ENCODE measurements around the gene ALPL.

Gene ALPL

DNA sequence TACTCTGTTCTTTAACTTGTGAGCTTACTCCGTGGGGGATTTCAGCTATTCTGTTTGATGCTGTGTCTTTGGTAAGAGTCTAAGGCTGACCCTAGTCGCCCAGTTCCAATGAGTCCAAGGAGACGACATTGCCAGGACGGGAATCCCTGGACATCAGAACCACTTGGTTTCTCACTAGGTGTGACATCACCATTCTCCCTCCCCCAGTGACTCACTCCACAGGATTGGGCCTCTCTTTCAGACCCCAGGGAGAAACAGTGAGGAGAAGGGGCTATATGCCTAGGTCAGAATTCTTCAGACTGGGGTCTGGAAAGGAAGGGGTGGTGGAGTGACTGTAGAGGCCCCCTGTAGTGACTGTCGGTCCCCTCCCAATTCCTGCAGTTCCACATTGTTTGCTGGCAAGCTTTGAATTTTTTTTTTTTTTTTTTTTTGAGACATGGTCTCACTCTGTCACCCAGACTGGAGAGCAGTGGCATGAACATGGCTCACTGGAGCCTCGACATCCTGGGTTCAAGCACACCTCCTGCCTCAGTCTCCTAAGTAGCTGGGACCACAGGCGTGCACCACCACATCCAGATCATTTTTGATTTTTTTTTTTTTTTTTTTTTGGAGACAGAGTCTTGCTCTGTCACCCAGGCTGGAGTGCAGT is 21.3 kb downstream of the ALPL start:
- DNase-seq (ENCODE audit: low spot score): no peak

DNA sequence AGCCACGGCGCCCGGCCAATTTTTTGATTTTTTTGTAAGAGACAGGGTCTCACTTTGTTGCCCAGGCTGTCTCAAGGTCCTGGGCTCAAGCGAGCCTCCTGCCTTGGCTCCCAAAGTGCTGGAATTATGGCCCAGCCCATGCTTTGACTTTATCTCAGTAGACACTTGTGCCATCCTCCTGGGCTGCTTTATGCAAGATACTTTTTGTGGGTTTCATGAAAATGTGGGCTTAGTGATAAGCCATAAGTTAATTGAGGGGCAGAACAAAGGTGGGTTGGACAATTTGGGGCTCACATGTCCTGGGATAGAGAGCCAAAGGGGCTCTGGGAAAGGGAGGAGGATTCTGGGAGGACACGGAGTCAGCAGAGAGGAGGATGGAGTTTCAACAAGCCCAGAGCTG is 22.0 kb downstream of the ALPL start:
- no peak for DNase-seq (ENCODE audit: low spot score)

DNA sequence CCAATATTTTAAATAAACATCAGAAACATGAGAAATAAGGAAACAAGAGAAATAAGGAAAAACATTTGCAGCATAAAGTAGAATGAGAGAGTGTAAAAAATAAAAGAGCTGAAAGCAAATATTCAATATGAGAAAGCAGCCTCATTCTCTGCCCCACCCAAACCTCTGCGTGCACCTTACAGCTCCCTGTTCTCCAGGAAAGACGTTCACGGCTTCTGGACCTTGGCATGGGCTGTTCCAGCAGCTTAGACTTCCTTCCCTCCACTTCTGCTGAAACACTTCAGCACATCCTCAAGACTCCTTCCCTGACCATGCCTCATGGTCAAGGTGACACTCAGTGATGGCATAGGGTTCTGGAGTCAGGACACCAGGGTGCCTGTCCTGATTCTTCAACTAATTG is 23.3 kb downstream of the ALPL start:
- DNase-seq (ENCODE audit: low spot score): no peak

DNA sequence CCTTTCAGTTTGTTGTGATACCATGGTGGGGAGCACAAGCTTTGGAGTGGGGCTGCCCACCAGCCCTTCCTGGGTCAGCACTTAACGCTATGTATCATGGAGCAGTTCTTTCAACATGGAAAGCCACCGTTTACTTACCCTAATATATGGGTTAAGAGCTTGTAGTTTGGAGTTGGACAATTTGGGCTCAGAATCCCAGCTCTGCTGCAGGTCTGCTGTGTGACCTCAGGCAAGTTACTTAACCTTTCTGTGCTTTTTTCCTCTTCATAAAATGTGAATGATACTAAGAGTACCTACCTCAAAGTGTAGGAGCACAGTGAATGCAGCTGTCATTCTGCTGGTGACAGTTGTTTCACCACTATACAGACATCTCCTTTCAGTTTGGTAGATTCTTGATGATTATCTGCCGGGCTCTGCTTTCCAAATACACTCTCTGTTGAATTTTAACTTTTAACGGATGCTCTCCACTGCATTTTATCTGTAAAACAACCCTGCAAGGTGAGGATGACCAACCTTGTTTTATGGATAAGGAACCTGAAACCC is 23.8 kb downstream of the ALPL start:
- DNase-seq (ENCODE audit: low spot score): no peak

DNA sequence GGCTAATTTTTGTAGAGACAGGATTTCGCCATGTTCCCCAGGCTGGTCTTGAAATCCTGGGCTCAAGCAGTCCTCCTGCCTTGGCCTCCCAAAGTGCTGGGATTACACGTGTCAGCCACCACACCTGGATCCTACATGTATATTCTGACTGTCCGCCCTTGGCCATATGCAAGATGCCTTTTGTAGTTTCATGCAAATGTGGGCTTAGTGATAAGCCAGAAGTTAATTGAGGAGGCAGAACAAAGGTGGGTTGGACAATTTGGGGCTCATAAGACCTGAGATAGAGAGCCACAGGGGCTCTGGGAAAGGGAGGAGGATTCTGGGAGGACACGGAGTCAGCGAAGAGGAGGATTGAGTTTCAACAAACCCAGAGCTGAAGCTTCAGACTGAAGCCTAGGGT is 24.9 kb downstream of the ALPL start:
- DNase-seq (ENCODE audit: low spot score): no peak

DNA sequence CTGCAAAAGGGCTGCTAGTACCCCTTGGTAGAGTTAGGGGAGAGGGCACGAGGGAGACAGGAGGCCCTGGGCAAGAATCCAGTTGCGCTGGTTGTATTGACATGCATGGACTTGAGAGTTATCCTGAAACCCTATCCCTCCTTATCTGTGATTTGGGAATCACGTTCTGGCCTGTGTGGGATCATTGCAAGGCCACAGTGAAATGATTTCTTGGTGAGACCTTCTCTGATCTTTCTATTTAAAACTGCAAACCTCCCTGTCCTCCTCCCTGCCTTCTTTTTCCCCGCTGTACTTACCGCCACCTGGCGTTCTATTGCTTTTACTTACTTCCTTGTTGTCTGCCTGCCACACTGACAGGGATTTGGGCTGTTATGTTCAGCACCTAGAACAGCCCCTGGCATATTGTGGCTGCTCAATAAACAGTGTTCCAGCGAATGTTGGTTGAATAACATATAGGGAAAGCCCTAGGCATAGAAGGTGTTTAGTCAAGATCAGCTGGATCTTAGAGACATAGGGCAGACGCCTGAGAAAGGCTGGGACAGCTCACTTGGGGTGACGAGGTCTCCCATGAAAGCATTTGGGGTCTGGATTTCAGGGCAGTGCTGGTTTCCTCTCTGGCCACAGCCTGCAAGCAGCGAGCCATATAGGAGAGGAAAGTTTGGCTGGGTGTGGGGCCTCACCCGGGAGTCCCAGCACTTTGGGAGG is 25.6 kb downstream of the ALPL start:
- DNase-seq (ENCODE audit: low spot score): peak; percentile 26

DNA sequence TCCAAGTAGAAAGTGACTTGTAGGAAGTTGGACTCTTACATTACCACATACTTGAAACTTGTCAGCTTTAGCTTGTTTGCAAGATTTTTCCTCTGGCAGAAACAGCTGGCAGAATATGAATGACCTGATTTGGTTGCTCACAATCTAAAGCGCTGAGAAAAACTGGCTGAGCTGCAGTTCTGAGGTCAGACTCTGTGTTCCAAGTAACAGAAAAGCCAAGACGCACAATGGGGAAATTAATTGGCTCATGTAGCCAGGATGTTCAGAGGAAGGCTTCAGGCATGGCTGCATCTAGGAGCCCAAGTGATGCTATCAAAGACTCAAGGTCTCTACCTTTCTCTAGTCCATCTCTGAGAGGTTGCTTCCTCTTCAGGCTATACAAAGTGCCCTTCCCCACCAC is 27.0 kb downstream of the ALPL start:
- no peak for DNase-seq (ENCODE audit: low spot score)

DNA sequence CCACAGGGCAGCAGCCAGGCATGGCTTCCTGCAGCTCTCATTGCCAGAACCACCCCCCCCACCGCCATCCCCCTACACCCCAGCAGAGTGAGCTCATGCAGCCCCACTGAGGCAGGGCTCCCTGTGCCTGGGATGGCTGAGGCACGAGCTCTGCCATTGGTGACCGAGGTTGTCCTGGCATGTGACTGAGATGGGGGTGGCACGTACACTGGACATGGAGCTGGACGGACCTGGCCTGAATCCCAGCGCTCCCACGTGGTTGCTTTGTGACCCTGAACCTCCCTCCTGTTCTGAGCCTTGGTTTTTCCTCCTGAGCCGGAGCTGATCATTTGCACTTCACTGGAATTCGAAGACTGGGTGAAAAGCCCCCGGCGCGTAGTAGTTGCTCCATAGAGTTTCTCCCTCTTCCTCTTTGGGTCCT is 28.3 kb downstream of the ALPL start:
- DNase-seq (ENCODE audit: low spot score): no peak

DNA sequence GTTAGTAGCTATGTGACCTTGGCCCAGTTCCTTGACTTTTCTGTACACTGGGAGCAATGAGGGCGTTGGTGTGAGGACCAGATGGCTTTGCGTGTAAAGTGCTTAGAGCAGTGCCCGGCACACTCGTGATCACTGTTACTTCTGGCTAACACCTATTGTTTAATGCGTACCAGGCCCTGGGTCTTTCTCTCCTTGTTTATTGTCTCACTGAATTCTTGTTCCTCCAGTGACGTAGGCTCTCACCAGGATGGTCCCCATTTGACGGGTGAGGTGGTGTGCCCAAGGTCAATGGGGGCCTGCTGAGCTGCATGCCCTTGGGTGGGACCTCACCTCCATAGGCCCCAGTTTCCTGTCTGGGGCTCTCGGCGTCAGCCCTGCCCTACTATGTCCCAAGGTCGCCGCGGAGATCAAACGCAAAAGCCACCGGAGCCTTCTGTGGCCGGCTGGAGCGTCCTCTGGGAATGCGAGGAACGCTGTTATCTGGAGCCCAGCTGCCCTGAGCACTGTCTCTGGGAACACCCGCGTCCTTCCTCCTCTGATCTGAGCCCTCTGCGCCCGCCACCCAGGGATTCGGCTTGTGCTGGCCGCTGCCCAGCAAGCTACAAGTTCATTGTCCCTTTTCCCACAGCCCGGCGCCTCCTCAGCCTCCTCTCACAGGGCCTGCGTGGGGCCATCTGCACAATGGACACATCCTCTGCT is 28.9 kb downstream of the ALPL start:
- no peak for DNase-seq (ENCODE audit: low spot score)

DNA sequence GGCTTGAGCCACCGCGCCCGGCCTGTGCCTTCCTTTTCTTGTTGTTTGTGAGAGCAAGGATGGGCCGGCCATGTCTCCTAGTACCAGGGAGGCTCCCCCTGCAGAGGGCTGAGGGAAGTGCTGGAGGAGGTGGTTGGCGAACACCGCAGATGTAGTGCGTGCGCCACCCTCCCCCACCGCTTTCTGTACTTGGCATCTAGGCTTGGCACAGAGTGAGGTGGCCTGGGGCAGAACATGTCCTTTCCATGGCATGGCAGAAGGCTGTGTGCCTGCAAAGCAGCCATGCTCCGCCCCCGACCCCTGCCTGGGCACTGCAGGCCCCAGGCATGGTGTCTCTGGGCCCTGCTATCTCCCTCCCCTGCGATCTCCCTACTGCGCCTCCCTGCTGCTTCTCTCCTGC is 30.7 kb downstream of the ALPL start:
- DNase-seq (ENCODE audit: low spot score): no peak

DNA sequence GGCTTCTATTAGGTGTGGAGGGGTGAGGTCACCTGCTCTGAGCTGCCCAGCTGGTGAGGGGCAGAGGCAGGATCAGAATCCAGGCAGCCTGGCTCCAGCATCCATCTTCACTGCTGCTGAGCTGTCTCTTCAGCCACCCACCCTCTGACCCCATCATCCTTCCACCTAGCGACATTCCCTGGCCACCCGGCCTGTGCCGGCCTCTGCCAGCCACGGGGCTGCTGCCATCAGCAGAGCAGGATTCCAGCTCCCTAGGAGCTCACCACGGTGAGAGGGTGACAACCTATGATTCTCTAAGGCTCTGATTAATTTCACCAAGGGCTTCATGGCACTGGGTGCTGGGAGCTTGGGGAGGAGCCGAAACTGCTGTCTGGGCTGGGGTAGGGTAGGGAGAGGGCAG is 32.1 kb downstream of the ALPL start:
- no peak for DNase-seq (ENCODE audit: low spot score)

DNA sequence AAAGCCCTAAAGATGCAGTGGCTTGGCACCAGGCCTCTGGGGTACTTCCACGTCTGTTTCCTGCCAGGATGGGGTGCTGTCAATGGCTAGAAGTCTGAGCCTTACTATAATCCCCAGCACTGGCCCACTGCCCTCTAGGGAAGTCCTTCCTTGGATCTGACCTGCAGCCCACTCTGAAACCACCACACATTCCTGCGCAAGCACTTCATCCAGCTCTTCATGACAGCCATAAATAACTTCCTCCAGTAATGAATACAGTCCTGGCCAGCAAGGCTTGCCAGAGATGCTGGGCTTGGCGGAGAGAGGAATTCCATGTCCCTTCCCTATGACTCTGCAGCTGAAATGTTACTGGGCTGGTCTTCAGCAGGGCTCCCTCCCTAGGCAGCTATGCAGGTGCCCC is 32.6 kb downstream of the ALPL start:
- no peak for DNase-seq (ENCODE audit: low spot score)

DNA sequence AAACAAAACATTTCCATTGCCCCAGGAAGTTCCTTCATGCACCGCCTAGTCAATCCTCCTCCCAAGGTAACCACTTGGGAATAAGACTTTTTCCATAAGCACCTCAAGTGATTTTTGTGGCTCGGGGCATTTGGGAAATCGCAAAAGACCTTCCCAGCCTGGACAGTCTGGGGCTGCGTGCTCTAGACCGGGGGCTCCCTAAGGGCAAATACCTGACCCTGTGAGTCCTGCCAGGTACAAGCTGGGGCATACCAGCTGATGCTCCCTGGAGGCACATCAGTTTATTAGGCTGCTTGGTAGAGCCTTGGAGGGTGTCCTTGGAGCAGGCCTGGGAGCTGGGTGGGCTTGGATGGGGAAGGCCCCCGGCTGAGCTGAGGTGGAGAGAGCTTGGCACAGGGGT is 34.4 kb downstream of the ALPL start:
- DNase-seq (ENCODE audit: low spot score): no peak

DNA sequence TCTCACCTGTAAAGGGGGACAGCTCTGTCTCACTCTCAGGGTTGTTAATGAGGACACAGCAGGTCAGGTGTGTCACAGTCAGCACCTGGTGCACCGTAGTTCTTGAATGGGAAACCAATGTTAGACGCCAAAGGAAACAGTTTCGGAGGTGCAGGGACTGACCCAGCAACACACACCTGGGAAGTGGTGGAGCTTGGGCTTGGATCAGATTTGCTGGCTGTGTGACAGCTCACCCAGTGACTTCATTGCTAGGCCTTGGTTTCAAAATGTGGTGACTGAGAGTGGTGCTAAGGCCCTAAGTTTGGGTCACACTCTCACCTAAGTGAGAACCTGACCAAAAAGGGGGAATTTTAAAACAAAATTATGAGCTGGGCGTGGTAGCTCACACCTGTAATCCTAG is 34.9 kb downstream of the ALPL start:
- no peak for DNase-seq (ENCODE audit: low spot score)

DNA sequence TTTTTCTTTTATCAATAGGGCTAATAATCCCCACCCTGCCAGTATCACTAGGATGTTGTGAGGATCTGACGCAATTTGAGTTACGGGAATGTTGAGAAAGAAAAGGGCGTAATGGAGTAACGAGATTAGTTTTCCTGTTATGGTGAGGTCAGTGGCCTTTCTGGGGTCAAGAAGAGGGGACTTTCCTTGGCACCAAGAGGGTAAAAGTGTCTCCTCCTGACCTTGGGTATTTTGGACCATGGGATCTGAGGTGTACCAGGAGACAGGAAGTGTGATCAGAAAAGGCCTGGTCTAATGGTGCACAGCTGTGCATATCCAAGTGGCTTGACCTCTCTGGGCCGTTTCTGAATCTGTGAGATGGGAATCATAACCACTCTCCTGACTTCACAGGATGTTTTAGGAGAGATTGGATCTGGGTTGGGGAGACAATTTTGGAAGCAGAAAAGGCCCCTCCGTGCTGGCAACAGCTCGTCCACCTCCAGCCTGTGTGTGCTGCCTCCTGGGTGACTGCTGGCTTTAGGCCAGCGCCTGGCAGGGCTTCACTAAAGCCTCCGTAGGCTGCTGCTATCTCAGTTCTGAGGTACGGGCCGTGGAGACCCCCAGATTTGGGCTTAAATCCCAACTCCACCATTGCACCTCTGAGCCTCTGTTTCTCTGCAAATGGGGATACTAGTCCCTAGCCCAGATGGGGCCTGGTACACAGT is 37.1 kb downstream of the ALPL start:
- DNase-seq (ENCODE audit: low spot score): no peak

DNA sequence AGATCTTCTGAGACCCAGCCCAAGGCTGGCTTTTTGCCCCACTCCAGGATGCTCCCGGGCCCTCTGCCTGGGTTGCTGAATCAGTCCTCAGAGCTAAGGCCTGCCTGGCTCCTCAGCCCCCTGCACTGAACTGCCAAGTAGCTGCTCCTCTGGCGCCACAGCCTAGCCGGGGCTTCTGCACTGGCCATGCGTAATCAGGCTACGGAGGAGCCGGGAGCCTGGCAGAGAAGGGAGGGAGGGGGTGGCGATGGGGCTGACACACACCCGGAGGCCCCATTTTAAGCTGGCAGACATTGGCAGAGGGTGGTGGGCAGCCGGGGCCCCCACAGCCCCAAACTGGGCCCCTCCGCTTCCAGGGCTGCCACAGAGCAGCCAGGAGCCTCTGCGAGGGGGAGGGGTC is 38.7 kb downstream of the ALPL start:
- no peak for DNase-seq (ENCODE audit: low spot score)

DNA sequence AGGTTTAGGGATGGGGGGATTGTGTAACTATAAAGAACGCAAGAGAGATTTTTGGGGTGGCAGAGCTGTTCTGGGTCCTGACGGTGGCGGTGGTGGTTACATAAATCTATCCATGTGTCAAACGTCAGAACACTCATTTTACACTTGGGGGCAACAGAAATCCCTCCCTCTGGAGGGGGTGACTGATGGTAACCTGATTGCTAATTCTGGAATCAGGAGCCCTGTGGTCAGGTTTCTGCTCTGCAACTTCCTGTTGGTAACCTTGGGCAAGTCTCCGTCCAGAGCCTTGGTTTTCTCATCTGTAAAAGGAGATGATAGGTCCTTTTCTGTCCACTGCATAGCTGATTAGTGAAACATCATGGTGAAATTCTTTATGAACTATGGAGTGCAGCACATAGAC is 40.9 kb downstream of the ALPL start:
- no peak for DNase-seq (ENCODE audit: low spot score)

DNA sequence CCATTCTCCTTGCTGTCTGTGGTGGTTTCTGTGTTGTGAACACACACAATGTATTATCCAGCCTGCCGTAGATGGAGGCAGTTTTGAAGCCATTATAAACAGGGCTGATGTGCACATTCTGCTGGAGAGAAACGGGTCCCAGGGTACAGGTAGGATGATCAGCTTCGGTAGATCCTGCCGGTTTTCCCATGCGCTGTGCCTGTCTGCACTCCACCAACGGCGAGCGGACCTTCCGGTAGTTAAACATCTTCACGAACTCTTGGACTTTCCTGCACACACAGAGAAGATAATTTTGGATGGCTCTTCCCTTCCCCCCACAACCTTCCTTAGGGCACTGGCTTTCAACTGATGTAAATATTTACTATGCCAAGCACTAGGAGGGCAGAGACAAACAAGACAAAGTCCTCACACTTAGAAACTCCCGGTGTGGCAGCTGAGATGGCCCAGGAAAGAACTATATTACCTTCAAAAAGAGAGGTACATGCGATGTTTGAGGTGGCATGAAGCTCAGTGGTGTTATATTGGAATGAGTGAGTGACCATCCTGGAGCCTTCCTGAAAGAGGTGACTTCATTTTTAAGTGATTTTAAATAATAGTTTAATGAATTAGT is 41.7 kb downstream of the ALPL start:
- no peak for DNase-seq (ENCODE audit: low spot score)

DNA sequence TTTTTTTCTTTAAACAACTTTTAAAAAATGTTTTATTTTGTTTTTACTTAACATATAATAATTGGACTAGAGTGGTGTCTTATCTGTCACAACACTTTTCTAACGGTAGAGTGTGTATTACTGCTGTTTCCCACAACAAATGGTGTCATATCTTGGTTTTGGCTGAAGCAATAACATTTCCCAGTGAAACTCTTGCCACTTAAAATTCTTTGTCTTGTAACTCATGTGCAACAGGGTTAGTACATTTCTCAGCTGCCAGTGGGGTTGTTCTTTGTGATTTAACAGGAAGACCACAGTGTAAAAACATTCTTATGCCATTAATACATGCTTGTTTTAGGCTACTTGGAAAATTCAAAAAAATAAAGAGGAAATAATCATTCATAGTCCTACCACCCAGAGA is 43.5 kb downstream of the ALPL start:
- no peak for DNase-seq (ENCODE audit: low spot score)

DNA sequence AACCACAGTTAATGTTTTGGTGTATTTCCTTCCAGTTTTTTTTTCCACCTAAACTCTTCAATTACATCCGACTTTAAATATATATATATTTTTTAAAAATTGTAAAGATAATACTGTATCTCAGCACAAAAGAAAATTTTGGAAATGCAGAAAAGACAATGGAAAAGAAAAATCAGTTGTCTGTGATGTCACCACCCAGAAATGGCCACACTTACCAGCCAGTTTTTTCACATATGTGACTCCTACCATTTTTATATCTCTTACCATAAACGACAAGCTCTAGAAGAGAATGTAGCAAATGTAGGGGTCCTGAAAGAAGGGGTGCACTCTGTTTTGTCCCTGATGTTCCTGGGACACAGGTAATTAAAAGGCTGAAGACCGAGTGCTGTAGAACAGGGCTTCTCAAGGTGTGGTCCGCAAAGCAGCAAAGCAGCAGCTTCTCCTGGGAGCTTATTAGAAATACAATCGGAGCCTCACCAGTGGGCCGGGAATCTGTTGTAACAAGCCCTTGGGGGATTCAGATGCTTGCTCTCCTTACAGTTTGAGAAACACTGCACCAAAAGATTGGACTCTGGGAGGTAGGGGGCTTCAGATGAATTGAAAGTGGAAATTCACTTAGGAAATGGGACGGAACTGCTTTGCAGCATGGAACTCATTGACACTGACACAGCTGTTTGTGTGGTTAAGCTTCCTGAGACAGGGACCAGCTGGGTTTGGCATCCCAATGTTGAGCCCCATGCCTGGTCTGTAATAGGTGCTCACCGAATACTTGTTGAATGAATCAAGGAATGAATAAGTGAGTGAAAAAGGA is 44.1 kb downstream of the ALPL start:
- DNase-seq (ENCODE audit: low spot score): no peak

All from kidney capillary endothelial cell (primary cell).